HG02981 (cell line): ENCODE results near the gene COQ8B.

Experiments
- ATAC-seq: cut with Tn5 transposase; IDR thresholded peaks from one replicate; pipeline ENCODE4 v1.9.1; 2021; ENCODE audit warnings: mild to moderate bottlenecking, moderate library complexity; ENCODE audit not compliant: unreplicated experiment

COQ8B gene

DNA sequence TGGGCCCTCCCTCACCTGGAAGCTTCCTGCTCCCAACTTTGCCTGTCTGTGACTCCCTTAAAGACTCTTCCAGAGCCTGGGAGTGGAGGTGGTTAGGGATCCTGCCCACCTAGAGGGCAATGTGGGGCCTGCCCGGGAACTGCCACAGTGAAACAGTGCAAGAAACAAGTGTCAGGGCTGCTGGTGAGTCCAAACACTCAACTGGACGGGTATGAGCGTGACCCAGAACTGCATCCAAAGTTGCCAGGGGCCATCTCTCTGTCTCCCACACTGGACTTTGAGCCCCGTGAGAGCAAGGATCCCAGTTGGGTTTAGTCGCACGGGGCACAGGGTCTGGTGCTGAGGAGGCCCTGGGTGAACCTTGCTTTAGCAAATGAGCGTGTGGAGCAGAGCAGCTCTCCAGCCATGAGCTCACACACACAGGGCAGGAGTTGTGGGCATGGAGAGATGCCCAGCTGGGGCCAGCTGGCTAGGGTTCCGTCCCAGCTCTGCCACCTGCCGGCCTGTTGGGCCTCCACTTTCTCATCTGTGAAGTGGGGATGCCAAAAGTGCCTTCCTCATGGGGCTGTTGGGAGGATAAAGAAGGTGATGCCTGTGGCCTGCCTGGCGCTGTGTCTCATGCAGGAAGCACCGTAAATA, 23.4 kb downstream of the COQ8B start:
- no peak for ATAC-seq

- ATAC-seq = no peak
These were observed 24.5 kb downstream of the COQ8B start for GRCh38 chr19:40692212-40692551.

- no peak for ATAC-seq
These were observed 25.1 kb downstream of the COQ8B start for GRCh38 chr19:40691421-40692211.

DNA sequence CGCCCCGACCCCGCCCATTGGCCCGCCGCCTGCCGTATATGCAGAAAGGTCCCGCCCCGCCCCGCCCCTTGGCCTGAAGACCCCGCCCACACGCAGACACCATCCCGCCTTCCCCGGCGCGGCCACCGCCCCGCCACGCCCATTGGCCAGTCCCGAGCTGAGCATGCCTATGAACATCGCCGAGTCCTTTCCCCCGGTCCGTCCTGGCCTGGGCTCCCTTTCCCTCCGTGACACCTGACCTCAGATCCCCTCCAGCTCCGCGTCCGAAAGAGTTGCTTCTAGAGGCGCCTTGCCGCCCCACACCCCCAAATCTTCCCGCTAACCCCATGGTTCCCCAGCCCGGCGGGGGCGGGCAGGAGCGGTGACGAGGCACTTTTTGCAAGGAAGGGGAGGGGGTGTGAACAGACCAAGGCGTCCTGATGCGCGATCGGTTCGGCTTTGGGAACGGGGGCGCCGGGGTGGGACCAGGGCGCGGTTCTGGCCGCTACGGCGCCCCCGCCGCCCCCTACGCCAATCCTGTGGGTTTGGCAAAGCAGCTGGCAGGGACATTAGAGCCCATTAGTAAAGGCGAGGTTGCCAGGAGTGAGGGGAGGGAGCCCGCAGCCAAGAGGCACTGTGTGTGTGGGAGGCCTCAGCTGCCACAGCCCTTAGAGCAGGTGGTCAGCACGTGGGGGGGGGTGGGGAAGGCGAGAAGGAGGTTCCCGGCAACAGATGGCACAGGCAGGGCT, 25.8 kb downstream of the COQ8B start:
- ATAC-seq = no peak

DNA sequence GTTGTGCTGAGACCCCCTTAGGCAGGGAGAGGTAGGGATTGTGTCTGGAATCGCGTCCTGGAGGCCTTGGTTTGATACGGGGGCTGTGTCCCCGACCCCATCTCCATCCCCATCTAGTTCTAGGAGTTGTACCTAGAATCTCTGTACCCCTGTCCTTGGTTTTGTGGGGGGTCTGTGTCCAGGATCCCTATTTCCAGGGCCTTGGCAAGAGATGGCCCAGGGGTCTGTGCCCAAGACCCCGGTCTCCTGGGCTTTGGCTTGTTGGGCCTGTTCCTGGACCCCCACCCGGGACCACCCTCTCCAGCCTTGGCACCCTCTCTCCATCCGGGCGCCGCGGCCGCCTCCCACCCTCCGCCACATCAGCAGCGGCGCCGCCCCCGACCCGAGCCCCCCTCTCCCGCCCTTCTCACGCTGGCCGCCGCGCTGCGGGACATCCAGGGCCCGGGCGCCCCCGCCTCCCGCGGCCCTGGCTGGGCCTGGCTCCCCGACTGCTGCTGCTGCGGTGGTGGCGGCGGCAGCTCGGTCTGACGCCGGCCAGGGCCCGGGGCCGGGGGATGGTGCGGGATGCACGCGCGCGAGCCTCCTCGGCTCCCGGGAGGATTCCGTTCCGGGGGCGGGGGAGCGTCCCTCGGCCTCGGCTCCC, 26.5 kb downstream of the COQ8B start, which contains the start of gene NUMBL:
Gene NUMBL, minus strand, starts transcription at position 602 of the 643 bp plus-strand sequence. Its CDS starts 168 bp downstream, at position 434.
- ATAC-seq = no peak

DNA sequence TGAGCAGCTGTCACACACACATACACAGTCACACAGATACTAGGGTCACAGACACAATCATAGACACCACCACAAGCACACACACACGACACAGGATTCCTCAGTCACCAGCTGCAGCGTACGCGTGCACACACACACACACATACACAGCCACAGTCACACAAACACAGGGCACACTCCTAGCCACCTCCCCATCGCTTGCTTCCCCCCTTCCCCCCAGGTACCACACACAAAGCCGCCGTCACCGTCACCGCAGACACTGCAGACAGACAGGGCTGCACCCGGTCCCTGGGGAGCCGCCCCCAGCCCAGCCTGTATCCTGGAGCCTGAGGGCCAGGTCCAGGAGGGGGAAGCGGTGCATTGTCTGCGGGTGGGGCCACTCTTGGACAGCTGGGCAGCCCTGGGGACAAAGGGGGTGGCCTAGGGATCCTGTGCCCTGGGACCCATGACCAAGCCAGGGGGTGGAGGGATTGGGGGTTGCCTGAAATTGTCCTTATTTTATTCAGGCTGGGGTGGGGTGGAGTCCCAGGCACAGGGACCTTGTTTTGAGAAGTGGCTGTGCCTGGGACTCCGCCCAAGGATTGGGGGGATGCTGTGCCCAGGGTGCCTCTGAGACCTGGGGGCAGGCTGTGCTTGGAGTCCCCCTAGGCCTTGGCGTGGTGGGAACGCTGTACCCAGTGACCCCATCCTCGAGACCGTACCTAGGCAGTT, 27.2 kb downstream of the COQ8B start:
- no peak for ATAC-seq

GRCh38 chr19:40688987-40689338, 27.7 kb downstream of the COQ8B start:
- ATAC-seq = no peak

- ATAC-seq = no peak
These were observed 28.4 kb downstream of the COQ8B start for GRCh38 chr19:40688309-40688708.

- no peak for ATAC-seq
These were observed 29.1 kb downstream of the COQ8B start for GRCh38 chr19:40687525-40688016.

DNA sequence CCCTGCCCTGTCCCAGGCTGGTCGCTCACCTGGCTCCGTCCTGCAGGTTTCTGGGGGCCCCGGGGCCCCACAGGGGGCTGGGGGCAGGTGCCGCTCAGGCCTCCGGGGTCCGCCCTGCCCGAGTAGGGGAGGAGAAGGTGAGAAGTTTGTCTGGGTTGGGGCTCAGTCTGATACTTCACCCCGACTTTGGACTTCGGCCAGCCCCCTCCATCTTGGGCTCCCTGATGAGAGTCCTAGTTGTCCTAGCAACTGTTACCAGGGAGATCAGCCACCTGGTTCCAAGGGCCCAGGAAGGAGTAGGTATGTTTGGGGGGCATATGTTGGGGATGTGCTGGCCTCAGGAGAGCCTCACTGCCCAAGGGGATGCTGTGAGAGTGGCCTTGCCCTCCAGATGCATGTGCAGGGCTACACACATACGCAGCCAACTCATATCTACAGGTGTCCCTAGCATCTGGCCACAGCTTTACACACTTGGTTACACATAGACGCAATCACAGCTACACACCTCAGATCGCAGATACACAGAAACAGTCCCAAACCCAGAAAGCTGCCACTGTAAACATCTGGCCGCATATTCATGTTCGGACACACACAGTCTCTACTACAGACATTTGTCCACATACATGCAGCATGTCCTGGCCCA, 29.7 kb downstream of the COQ8B start:
- ATAC-seq = no peak

DNA sequence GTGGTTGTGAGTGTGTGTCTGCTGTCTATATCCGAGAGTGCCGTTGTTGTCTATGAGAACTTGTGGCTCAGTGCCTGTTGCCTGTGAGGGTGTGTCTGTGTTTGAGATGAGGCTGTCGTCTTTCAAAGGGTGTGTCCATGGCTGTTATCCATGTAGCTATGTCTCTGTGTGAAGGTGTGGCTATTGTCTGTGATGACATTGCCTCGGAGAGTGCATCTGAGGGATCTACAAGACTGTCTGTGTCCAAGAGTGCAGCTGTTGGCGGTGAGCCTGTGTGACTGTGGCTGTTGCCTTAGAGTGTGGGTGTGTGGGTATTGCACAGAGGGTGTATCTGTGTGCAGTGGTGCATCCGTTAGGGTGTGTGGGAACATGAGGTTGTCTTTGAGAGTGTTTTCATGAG, 31.1 kb downstream of the COQ8B start:
- ATAC-seq = no peak

GRCh38 chr19:40685016-40685526, 31.6 kb downstream of the COQ8B start:
- no peak for ATAC-seq

DNA sequence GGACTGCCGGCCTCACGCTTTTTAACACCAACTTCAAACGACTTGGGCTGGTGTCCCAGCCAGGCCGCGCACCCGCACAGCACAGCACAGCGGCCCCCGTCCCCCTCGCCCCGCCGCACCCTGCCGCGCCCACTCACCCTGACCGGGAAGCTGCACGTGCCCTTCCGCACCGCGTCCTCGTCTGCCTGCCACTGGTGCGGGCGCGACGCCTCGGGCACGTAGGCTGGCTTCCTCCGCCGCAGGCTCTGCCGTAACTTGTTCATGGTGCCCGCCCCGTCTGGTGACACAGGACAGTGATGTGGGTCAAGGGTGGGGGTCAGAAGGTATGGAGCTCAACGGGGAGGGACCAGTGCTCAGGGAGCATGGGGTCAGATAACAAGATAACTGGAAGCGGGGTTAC, 32.4 kb downstream of the COQ8B start:
- ATAC-seq = no peak

GRCh38 chr19:40683437-40683836, 33.2 kb downstream of the COQ8B start:
- no peak for ATAC-seq

DNA sequence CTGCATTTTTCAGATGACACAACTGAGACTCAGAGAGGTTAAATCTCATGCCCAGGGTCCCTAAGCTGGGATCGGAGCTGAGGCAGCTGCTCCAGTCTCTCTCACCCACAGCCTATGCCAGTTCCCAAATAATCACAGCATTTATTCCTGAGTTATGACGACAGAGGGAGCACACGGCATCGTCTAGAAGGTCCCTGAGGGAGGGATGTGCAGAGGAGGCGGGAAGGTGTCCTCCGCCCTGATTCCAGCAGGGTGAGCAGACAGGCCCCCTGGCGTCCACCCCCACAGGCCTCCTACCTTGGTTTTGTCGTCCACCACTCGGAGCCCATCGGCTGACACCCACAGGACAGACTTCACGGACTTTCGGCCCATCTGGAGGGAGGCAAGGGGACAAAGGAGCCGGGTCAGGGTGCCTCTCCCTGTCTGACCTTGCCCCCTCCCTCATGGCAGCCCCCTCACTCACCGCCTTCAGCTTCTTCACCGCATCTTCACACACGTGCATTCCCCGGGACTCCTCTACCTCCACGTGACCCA, 34.2 kb downstream of the COQ8B start:
- ATAC-seq = no peak

DNA sequence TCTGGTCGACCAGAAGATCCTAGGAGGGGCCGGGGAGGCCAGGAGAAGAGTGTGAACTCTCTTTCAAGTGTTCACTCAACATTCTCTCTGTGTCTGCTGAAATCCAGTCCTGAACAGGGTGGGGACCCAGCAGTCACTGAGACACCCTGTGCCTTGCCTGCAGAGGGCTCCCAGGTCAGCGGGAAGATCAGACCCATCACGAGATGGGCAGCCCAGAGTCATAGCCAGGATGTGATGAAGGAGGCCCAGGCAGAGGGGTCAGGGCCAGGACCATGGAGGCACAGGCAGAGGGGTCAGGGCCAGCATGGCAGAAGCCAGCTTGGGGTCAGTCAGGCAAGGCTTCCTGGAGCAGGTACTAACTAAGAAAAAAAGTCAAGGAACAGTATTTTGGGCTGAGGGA, 35.6 kb downstream of the COQ8B start:
- no peak for ATAC-seq

DNA sequence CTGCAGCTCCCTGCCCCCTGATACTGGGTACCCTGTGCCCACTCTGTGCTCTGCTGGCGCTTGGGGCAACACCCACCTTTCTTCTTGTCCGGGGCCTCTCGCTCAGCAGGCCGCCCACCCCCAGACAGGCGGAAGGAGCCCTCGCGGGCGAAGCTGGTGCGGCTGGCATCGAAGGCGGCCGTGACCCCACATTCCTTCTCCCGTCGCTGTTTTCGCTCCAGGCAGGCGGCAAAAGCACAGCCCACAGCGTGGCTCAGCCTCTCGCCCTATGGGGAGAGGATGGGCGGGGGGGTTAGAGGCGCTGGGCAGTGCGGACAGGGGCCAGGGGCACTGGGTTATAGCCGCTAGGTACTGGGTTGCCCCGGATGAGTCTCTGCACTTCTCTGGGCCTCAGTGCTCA, 39.5 kb downstream of the COQ8B start:
- ATAC-seq = no peak

DNA sequence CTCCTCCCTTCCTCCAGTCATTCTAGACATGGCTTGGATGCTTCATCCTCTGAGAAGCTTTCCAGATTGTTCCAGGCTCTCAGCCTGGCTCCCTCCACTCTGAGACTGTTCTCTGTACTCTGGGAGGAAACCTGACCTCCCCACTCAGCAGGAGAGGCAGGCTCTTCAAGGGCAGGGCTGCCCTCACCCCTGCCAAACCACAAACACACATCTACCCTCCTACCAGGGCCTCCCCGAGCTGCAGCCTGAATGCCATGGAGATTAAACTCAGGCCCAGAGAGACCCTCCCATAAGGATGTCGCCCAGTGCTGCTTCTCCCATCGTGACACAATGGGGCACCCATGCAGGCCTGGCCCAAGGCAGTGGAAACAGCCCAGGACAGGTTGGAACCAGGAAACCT, 42.4 kb downstream of the COQ8B start:
- no peak for ATAC-seq

DNA sequence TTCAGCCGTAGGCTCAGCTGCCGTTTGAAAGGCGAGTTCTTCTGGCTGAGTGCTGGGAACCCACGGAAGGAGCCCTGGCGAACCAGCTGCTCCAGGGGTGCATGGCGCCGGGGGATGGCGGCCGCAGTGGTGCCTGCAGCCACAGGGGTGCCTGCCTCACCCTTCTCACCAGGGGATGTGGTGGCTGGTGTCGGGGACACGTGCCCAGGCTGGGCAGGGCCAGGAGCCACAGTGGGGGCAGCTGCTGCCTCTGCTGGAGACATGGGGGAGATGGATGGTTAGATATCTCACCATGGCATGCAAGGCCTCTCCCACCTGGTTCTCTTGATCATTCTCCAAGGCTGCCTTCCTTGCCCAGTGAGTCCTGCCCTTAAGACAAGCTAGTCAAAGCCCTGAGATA, 43.3 kb downstream of the COQ8B start:
- ATAC-seq = no peak
